NCI-H1105 (cell line): ENCODE results near the gene STK32A.
A peak's percentile ranks its signal among the peaks of the same experiment; 100 is the strongest.
"Not testable (repeated sequence)": the region's sequence is repeated elsewhere in the genome, so short reads cannot be mapped to it uniquely, and the experiment has no call there.

ENCODE experiments used
- DNase-seq: peaks from one replicate; lab custom pipeline; 2025; lab: John Stamatoyannopoulos, UW

The STK32A gene

GRCh38 chr5:147346006-147346561, 111.3 kb downstream of the STK32A start:
- DNase-seq: no peak

GRCh38 chr5:147348046-147348445, 113.2 kb downstream of the STK32A start:
- no peak for DNase-seq

GRCh38 chr5:147348451-147348850, 113.6 kb downstream of the STK32A start:
- no peak for DNase-seq

- no peak for DNase-seq
Measured at GRCh38 chr5:147349241-147349640, 114.4 kb downstream of the STK32A start.

- DNase-seq: no peak
Measured at GRCh38 chr5:147359101-147359500, 124.3 kb downstream of the STK32A start.

GRCh38 chr5:147359581-147359980, 124.8 kb downstream of the STK32A start:
- DNase-seq: no peak

GRCh38 chr5:147360816-147361215, 126.0 kb downstream of the STK32A start:
- DNase-seq: no peak

- DNase-seq: no peak
Measured at GRCh38 chr5:147361441-147362175, 126.8 kb downstream of the STK32A start.

GRCh38 chr5:147367381-147367780, 132.6 kb downstream of the STK32A start:
- DNase-seq: not testable (repeated sequence)

- DNase-seq: peak; percentile 22
Measured at GRCh38 chr5:147369742-147370374, 135.0 kb downstream of the STK32A start.

- no peak for DNase-seq
Measured at GRCh38 chr5:147371290-147371689, 136.5 kb downstream of the STK32A start.

- DNase-seq: no peak
Measured at GRCh38 chr5:147372191-147372590, 137.4 kb downstream of the STK32A start.

- no peak for DNase-seq
Measured at GRCh38 chr5:147373328-147373727, 138.5 kb downstream of the STK32A start.

GRCh38 chr5:147375151-147375550, 140.3 kb downstream of the STK32A start:
- no peak for DNase-seq

GRCh38 chr5:147377682-147378081, 142.9 kb downstream of the STK32A start:
- DNase-seq: no peak

GRCh38 chr5:147381555-147381954, 146.7 kb downstream of the STK32A start:
- DNase-seq: no peak

- no peak for DNase-seq
Measured at GRCh38 chr5:147382776-147383175, 147.9 kb downstream of the STK32A start.

- DNase-seq: no peak
Measured at GRCh38 chr5:147384346-147385193, 149.7 kb downstream of the STK32A start.

- DNase-seq: no peak
Measured at GRCh38 chr5:147387109-147387508, 152.3 kb downstream of the STK32A start.

GRCh38 chr5:147388184-147389108, 153.6 kb downstream of the STK32A start:
- no peak for DNase-seq

GRCh38 chr5:147390654-147391225, 155.9 kb downstream of the STK32A start:
- no peak for DNase-seq
